Effector memory CD4-positive, alpha-beta T cell (primary cell): Measurements from ENCODE around the gene NEDD4L.

ENCODE experiments used
- DNase-seq, 3 donors: peaks; one replicate each; pipeline ENCODE4 v3.0.0-alpha.2; 2020
- H3K27ac ChIP-seq: 2 replicates; pipeline ENCODE4 v1.7.0; 2013; ENCODE audit warnings: mild to moderate bottlenecking, low read length, moderate library complexity; ENCODE audit not compliant: insufficient read depth, poor library complexity, severe bottlenecking
- H3K27me3 ChIP-seq: replicated peaks from 2 replicates; pipeline ENCODE4 v1.7.0; 2013; ENCODE audit warnings: mild to moderate bottlenecking, low read length; ENCODE audit not compliant: insufficient read depth, control insufficient read depth, poor library complexity, severe bottlenecking
- H3K36me3 ChIP-seq: 2 replicates; pipeline ENCODE4 v1.7.0; 2013; ENCODE audit warnings: mild to moderate bottlenecking, low read length, moderate library complexity; ENCODE audit not compliant: control insufficient read depth, insufficient read depth
- H3K4me1 ChIP-seq: 2 replicates; pipeline ENCODE4 v1.7.0; 2013; ENCODE audit warnings: low read length, mild to moderate bottlenecking; ENCODE audit not compliant: control insufficient read depth, insufficient read depth, poor library complexity, severe bottlenecking
- H3K4me3 ChIP-seq: 2 replicates; pipeline ENCODE4 v1.7.0; 2013; ENCODE audit warnings: low read length, low read depth, mild to moderate bottlenecking; ENCODE audit not compliant: insufficient read depth, poor library complexity, severe bottlenecking
- H3K9me3 ChIP-seq: 2 replicates; pipeline ENCODE4 v1.7.0; 2013; ENCODE audit warnings: mild to moderate bottlenecking, low read length, moderate library complexity; ENCODE audit not compliant: control insufficient read depth

NEDD4L gene

GRCh38 chr18:58144106-58144505 lies 100.1 kb downstream of the NEDD4L start:
- no peaks in the 10 kb centered on the region for H3K36me3 ChIP-seq
- no peaks in the 10 kb centered on the region for H3K4me1 ChIP-seq
- no peaks in the 10 kb centered on the region for H3K27me3 ChIP-seq
- no peak for DNase-seq
- no peak overlapping the region for H3K4me3 ChIP-seq
- no peak overlapping the region for H3K27ac ChIP-seq
- no peaks in the 10 kb centered on the region for H3K9me3 ChIP-seq

- Histone ChIP-seq H3K27ac (no peak overlapping the region), H3K9me3 (no peaks in the 10 kb centered on the region), H3K27me3 (no peaks in the 10 kb centered on the region), H3K36me3 (no peaks in the 10 kb centered on the region), H3K4me3 (no peak overlapping the region), H3K4me1 (no peaks in the 10 kb centered on the region)
- DNase-seq = no peak
Observed at GRCh38 chr18:58144671-58145285, 100.8 kb downstream of the NEDD4L start.

GRCh38 chr18:58146099-58146498 lies 102.1 kb downstream of the NEDD4L start:
- H3K4me3 ChIP-seq = no peak overlapping the region
- no peaks in the 10 kb centered on the region for H3K36me3 ChIP-seq
- no peaks in the 10 kb centered on the region for H3K27me3 ChIP-seq
- no peaks in the 10 kb centered on the region for H3K4me1 ChIP-seq
- DNase-seq = no peak
- no peaks in the 10 kb centered on the region for H3K9me3 ChIP-seq
- H3K27ac ChIP-seq = no peak overlapping the region

DNA sequence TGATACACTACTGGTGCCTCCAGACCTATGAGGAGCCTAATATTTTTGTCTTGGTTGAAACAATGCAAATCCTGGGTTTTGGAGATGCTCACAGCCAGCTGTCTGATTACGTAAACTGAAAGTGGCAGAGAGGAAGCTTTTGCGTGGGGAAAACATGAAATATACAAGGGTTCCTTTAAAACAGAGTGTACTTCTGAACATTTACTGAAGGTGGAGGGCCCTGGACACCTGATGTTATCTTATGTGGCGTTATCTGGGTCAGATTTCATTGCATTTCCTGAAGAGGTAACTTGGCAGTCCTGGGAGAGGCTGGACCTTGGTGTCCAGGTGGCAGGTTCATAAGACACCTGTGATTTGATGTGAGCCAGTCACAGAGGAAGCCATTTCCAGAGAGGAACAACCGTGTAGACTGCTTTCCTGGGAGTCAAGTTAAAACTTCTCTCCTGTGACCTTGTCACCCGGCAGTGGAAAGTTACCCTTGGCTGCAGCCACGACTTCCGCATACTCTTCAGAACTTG lies 105.0 kb downstream of the NEDD4L start:
- Histone ChIP-seq H3K9me3 (no peaks in the 10 kb centered on the region), H3K27ac (no peak overlapping the region), H3K36me3 (no peaks in the 10 kb centered on the region), H3K4me3 (no peak overlapping the region), H3K4me1 (no peaks in the 10 kb centered on the region), H3K27me3 (no peaks in the 10 kb centered on the region)
- no peak for DNase-seq

- no peaks in the 10 kb centered on the region for H3K36me3 ChIP-seq
- H3K27me3 ChIP-seq = no peaks in the 10 kb centered on the region
- H3K27ac ChIP-seq = no peak overlapping the region
- H3K4me1 ChIP-seq = no peaks in the 10 kb centered on the region
- H3K9me3 ChIP-seq = no peaks in the 10 kb centered on the region
- H3K4me3 ChIP-seq = no peak overlapping the region
- no peak for DNase-seq
Observed at GRCh38 chr18:58150772-58151171, 106.7 kb downstream of the NEDD4L start.

- no peaks in the 10 kb centered on the region for H3K36me3 ChIP-seq
- no peaks in the 10 kb centered on the region for H3K4me1 ChIP-seq
- H3K9me3 ChIP-seq = no peaks in the 10 kb centered on the region
- H3K27me3 ChIP-seq = no peaks in the 10 kb centered on the region
- no peak overlapping the region for H3K27ac ChIP-seq
- no peak for DNase-seq
- H3K4me3 ChIP-seq = no peak overlapping the region
Observed at GRCh38 chr18:58152216-58152615, 108.2 kb downstream of the NEDD4L start.

- Histone ChIP-seq H3K27ac (no peak overlapping the region), H3K9me3 (no peaks in the 10 kb centered on the region), H3K36me3 (no peaks in the 10 kb centered on the region), H3K4me3 (no peak overlapping the region), H3K4me1 (no peaks in the 10 kb centered on the region), H3K27me3 (no peaks in the 10 kb centered on the region)
- no peak for DNase-seq
Observed at GRCh38 chr18:58152891-58153290, 108.9 kb downstream of the NEDD4L start.

GRCh38 chr18:58156516-58156915 lies 112.5 kb downstream of the NEDD4L start:
- Histone ChIP-seq H3K9me3 (no peaks in the 10 kb centered on the region), H3K36me3 (no peaks in the 10 kb centered on the region), H3K4me1 (no peaks in the 10 kb centered on the region), H3K27me3 (no peaks in the 10 kb centered on the region), H3K4me3 (no peak overlapping the region), H3K27ac (no peak overlapping the region)
- DNase-seq = no peak

DNA sequence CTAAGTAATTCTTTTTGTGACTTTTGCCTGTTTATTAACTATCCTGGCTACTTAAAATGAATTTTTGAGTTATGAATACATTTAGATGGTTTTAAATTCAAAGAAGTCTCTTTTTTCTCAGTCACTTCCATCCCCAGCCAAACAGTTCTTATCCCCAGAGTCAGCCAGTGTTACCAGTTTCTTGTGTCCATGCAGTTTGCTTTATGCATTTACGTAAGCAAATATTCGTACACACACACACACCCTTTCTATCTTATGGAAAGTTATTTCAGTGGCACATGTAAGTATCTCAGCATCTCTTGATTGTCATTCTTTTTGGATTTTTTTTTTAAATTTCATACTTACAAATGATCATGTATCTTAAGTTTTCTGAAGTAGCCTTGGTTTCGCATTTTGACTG lies 113.2 kb downstream of the NEDD4L start:
- Histone ChIP-seq H3K4me1 (no peaks in the 10 kb centered on the region), H3K27me3 (no peaks in the 10 kb centered on the region), H3K9me3 (no peaks in the 10 kb centered on the region), H3K36me3 (no peaks in the 10 kb centered on the region), H3K4me3 (no peak overlapping the region), H3K27ac (no peak overlapping the region)
- DNase-seq = no peak

DNA sequence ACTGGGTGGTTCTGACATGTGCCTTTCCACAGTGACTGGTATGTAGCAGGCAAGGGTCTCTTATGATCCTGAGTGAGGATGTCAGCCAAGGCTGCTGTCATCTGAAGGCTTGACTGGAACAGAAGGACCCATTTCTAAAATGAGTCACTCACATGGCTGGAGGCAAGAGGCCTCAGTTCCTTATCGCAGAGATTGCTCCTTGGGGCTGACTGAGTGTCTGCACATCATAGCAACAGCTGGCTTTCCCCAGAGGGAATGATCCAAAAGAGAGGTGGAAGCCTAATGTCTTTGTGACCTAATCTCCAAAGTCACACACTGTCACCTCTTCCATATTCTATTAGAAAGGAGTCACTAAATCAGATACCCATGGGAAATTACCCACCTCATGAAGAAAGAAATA lies 114.0 kb downstream of the NEDD4L start:
- H3K27ac ChIP-seq = no peak overlapping the region
- no peaks in the 10 kb centered on the region for H3K36me3 ChIP-seq
- no peaks in the 10 kb centered on the region for H3K9me3 ChIP-seq
- no peaks in the 10 kb centered on the region for H3K27me3 ChIP-seq
- no peaks in the 10 kb centered on the region for H3K4me1 ChIP-seq
- no peak for DNase-seq
- no peak overlapping the region for H3K4me3 ChIP-seq
